Measurements from ENCODE around the gene GCC1. TPM values are rescaled to one million over a fixed set of nuclear protein-coding genes. Genes with fewer than 3 reads are reported as not detected.

Gene GCC1
- total RNA-seq, 1 experiment from 2014 or later: 16.8 TPM

DNA sequence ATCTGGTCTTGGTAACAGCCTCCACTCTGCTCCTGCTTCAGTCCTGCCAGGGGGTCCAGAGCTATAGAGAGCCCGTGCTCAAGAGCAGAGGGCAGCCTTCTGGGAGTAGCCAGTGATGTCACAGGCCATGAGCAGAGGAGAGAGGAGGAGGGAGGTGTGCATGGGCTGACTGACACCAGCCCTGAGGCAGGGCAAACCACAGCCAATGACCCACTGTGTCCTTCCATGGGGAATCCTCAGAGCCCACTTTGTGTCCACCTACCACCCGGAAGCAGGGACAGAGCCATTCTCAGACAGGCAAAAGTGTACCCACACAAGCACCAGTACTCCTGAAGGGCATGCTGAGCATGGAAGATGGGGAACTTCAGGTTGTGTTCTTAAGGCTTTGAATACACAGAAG lies 32.6 kb upstream of the GCC1 start, which contains the start of gene PAX4:
Gene PAX4 (minus strand): TSS at position 101 of the 400 bp plus-strand sequence. CDS start 2,214 bp downstream, outside the sequence.
- no peak within 1 kb of the TSS for H3T11ph ChIP-seq (ENCODE audit: low read length)
- no peaks in the 10 kb centered on the region for H3K79me2 ChIP-seq (ENCODE audit: insufficient read depth, low read length)
- Mint-ChIP-seq H3K9me3 (no peaks in the 10 kb centered on the region), H3K4me1 (peaks cover 20% of the 10 kb centered on the region in 2 experiments), H3K27ac (no peak within 1 kb of the TSS), H3K4me3 (no peak within 1 kb of the TSS; a peak in 1 of 5 replicates), H3K27me3 (ENCODE audit: low read depth) (peaks cover 95% of the 10 kb centered on the region), H3K36me3 (ENCODE audit: insufficient read depth in 1 of 3, low read depth in 3 of 3) (no peaks in the 10 kb centered on the region; a peak in 1 of 7 replicates)
- no peak within 1 kb of the TSS for H4K91ac ChIP-seq (ENCODE audit: insufficient read length, low read depth, low read length)
- H4K20me1 ChIP-seq (ENCODE audit: control insufficient read depth, insufficient read depth, insufficient read length): no peaks in the 10 kb centered on the region
- no peak within 1 kb of the TSS for H2BK20ac ChIP-seq (ENCODE audit: low read depth, low read length, poor library complexity, severe bottlenecking)
- TF ChIP-seq, protein P1, sequence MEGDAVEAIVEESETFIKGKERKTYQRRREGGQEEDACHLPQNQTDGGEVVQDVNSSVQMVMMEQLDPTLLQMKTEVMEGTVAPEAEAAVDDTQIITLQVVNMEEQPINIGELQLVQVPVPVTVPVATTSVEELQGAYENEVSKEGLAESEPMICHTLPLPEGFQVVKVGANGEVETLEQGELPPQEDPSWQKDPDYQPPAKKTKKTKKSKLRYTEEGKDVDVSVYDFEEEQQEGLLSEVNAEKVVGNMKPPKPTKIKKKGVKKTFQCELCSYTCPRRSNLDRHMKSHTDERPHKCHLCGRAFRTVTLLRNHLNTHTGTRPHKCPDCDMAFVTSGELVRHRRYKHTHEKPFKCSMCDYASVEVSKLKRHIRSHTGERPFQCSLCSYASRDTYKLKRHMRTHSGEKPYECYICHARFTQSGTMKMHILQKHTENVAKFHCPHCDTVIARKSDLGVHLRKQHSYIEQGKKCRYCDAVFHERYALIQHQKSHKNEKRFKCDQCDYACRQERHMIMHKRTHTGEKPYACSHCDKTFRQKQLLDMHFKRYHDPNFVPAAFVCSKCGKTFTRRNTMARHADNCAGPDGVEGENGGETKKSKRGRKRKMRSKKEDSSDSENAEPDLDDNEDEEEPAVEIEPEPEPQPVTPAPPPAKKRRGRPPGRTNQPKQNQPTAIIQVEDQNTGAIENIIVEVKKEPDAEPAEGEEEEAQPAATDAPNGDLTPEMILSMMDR (conservative IDR thresholded peaks at IDR 0.05): no peak
- no peak within 1 kb of the TSS for H4K5ac ChIP-seq (ENCODE audit: insufficient read length, low read depth, low read length)
- H3K18ac ChIP-seq (ENCODE audit: insufficient read length, low read depth, low read length): no peak within 1 kb of the TSS
- H3K27ac ChIP-seq (ENCODE audit: insufficient read length, low read depth, low read length): no peak within 1 kb of the TSS
- H3K9ac ChIP-seq (ENCODE audit: extremely low read depth, insufficient read length, low read length): no peak within 1 kb of the TSS
- no peak within 1 kb of the TSS for H2AFZ ChIP-seq (ENCODE audit: low read length)
- H3K4me1 ChIP-seq (ENCODE audit: insufficient read depth, low read length): no peaks in the 10 kb centered on the region
- H4K8ac ChIP-seq (replicated peaks; ENCODE audit: insufficient read length, low read depth, low read length): no peak within 1 kb of the TSS
- H3K56ac ChIP-seq (ENCODE audit: insufficient read length, low read depth, low read length): no peak within 1 kb of the TSS
- H3K23ac ChIP-seq (ENCODE audit: insufficient read length, low read depth, low read length): no peak within 1 kb of the TSS
- H2BK15ac ChIP-seq (ENCODE audit: low read depth, low read length): no peak within 1 kb of the TSS
- no CpG with 5 or more reads among the region's 2 CpGs for WGBS (ENCODE audit: extremely low coverage, insufficient read length, low lambda C conversion rate)
- peaks cover 16% of the 10 kb centered on the region for H3K23me2 ChIP-seq (ENCODE audit: insufficient read length, low read depth, low read length, poor library complexity, severe bottlenecking)
- no peak within 1 kb of the TSS for H2BK12ac ChIP-seq (ENCODE audit: insufficient read length, low read depth, low read length)
- no peaks in the 10 kb centered on the region for H3K79me1 ChIP-seq (ENCODE audit: insufficient read depth, low read depth, low read length, poor library complexity, severe bottlenecking)
- no peak within 1 kb of the TSS for H3K4ac ChIP-seq (ENCODE audit: low read depth, low read length)
- no peaks in the 10 kb centered on the region for H3K9me3 ChIP-seq (ENCODE audit: control insufficient read depth, low read depth, low read length)
- H3K27me3 ChIP-seq (ENCODE audit: insufficient read depth, low read length): peaks cover 20% of the 10 kb centered on the region
- no peak within 1 kb of the TSS for H2AK5ac ChIP-seq (ENCODE audit: insufficient read length, low read length)
- H2BK5ac ChIP-seq (ENCODE audit: insufficient read length, low read length): no peak within 1 kb of the TSS
- no peak within 1 kb of the TSS for H2BK120ac ChIP-seq (ENCODE audit: low read depth, low read length, poor library complexity, severe bottlenecking)
- no peak within 1 kb of the TSS for H3K14ac ChIP-seq (ENCODE audit: insufficient read depth, low read length)
- no peak for DNase-seq
- H3K4me2 ChIP-seq (ENCODE audit: insufficient read depth, insufficient read length, low read length): no peak within 1 kb of the TSS

Measured in H9 (cell line).